G401 (cell line): ENCODE results near the gene APP. TPM values are rescaled to one million over a fixed set of nuclear protein-coding genes. Genes with fewer than 3 reads are reported as not detected.
"Not testable (repeated sequence)": the region's sequence is repeated elsewhere in the genome, so short reads cannot be mapped to it uniquely, and the experiment has no call there.

Experiments
- DNase-seq: peaks from one replicate; pipeline ENCODE4 v3.0.0-alpha.2; 2015; ENCODE audit warnings: low spot score
- in situ Hi-C: cut with HindIII; loops from 2 replicates; pipeline ENCODE4 v1.10.0; 2016; ENCODE audit warnings: low sequenced_read_pairs, mixed read lengths
- total RNA-seq: library from RNA; depleted of rRNA; stranded (reverse); fragments of >200 nt; shearing (Covaris generic); gene quantifications from 2 replicates; pipeline ENCODE4 v1.2.3, GENCODE V29; 2014

The APP gene
- total RNA-seq, 1 experiment from 2014 or later, result 254 TPM

DNA sequence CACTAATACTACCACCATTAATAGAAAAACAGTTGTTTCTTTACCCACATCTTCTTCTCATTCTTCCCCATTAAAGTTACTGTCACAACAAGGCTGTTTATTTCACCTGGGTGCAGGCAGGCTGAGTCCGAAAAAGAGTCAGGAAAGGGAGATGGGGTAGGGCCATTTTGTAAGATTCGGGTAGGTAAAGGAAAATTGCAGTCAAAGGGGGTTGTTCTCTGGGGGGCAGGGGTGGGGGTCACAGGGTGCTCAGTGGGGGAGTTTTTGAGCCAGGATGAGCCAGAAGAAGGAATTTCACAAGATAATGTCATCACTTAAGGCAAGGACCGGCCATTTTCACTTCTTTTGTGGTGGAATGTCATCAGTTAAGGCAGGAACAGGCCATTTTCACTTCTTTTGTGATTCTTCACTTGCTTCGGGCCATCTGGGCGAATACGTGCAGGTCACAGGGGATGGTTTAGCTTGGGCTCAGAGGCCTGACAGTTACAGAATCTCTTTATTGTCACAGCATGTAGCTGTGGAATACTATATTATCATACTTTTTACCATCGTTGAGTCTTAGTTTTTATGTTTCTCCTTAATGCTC lies 89.3 kb downstream of the APP start:
- DNase-seq, in situ Hi-C loops: not testable (repeated sequence)

DNA sequence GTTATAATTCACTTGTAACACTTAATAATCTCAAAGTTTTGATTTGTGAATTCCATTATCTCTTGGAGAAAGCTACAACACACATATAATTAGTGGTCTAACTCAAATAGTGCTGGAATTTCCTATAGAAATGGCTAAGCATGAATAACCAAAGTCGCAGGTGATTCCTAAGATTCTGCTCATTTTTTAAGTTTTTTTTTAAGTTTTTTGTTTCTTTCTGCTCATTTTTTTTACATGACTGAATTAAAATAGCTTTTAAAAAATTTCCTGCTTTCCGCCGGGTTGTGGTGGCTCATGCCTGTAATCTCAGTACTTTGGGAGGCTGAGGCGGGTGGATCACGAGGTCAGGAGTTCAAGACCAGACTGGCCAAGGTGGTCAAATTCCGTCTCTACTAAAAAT lies 90.4 kb downstream of the APP start:
- in situ Hi-C loops, result no loop called here
- no peak for DNase-seq

- in situ Hi-C loops, result no loop called here
- DNase-seq, result no peak
These were observed 91.2 kb downstream of the APP start for GRCh38 chr21:26079366-26079765.

- DNase-seq, result peak; percentile 87
- in situ Hi-C loops, result no loop called here
These were observed 93.0 kb downstream of the APP start for GRCh38 chr21:26077521-26077920.

- in situ Hi-C loops, result no loop called here
These were observed 97.6 kb downstream of the APP start for GRCh38 chr21:26072666-26073615.

DNA sequence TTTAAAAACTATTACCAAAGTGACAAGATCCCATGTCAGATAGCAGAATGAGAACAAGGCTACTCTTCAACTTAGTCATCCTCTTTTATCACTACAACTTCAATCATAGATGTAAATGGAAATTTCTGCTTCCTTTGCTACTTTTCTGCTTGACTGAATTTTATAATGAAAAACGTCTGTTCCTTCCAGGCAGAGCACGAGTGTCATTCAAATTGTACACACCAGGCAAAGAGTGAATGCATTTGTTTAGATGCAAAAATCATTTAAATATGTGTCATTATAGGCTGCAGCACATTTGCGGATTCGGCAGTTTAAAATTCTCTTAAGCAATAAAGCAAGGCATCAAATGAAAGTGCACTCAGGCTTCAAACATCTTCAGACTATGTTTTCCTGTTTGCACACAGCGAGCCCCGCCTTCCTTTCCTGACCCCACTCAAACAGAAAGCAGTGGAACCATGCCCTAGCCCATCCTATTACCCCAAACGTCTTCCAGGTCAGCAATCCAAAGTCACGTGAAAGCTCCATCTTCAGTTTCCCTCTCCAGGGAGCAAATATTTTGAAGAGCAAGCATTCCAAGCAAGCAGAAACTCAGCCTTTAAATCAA lies 99.6 kb downstream of the APP start:
- peak; percentile 56 for DNase-seq
- in situ Hi-C loops, result no loop called here

More at GRCh38 chr21:26072666-26073615, 97.6 kb downstream of the APP start:
- DNase-seq, result no peak

GRCh38 chr21:26070121-26070520 lies 100.4 kb downstream of the APP start:
- in situ Hi-C loops, result no loop called here
- no peak for DNase-seq

- no peak for DNase-seq
- in situ Hi-C loops, result no loop called here
These were observed 101.8 kb downstream of the APP start for GRCh38 chr21:26068776-26069175.

DNA sequence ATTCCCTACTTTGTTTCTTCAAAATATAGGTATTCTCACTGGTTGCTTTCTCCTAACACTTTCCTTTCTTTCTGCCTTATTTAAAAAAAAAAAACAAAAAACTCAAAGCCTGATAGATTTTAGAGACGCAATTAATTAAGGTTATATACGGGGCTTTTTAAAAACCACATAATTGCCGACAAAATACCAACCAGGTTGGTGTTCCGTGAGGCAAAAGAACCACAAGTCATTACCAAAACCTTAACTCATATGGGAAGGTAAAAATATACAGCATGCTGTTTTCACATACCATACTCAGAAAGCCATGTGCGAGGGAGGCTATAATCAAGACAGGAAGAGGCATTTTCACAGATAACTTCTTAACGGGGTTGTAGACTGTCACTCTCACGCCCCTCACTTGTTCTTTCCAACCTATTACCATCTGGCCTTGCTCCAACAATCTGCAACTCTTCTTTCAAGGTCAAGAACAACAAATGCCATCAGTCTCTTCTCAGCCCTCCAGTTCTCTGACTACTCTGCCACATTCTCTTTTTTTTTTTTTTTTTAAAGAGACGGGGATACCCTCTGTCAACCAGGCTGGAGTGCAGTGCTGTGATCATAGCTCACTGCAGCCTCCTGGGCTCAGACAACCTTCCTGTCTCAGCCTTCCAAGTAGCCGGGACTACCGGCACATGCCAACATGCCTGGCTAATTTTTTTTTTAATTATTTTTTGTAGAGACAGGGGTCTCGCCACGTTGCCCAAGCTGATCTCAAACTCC lies 102.6 kb downstream of the APP start:
- DNase-seq, result no peak

GRCh38 chr21:26064506-26064905 lies 106.1 kb downstream of the APP start:
- in situ Hi-C loops, result no loop called here
- no peak for DNase-seq

More for the DNA sequence above, 102.6 kb downstream of the APP start:
- in situ Hi-C loops, result no loop called here

- in situ Hi-C loops, result no loop called here
- peak; percentile 59 for DNase-seq
These were observed 109.1 kb downstream of the APP start for GRCh38 chr21:26061437-26061836.

- in situ Hi-C loops, result no loop called here
- DNase-seq, result no peak
These were observed 110.0 kb downstream of the APP start for GRCh38 chr21:26060335-26061115.

GRCh38 chr21:26057477-26058170 lies 112.9 kb downstream of the APP start:
- in situ Hi-C loops, result no loop called here
- peak; percentile 34 for DNase-seq

DNA sequence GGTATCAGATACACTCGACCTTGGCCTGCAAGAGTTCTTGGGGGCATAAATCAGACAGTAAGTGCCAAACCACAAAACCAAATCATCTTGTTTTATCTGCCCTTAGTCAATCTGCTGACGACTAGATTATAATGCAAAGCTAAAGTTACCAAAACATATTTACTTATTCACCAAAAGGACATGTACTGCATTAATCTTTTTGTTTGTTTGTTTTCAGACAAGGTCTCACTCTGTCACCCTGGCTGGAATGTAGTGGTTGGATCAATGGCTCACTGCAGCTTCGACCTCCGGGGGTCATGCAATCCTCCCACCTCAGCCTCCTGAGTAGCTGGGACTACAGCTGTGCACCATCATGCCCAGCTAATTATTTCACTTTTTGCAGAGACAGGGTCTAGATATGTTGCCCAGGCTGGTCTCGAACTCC lies 114.7 kb downstream of the APP start:
- in situ Hi-C loops, result no loop called here
- DNase-seq, result no peak

DNA sequence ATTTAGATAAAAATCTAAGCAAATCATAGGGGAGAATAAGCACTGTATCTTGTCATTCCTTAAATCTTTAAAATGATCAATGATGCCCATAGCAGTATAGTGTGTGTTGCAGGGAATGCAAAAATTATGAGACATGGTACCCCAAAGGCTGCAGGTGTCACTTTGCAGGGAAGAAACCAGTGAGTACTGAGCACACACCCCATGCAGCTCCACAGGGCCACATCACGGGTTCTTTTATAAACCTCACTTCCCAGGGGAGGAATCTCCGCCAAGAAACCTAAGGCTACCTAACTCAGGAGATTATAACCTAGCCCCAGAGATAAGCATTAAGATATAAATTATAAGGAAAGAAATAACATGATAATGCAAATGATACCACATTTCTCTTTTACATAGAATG lies 115.6 kb downstream of the APP start:
- DNase-seq, result no peak
- in situ Hi-C loops, result no loop called here

DNA sequence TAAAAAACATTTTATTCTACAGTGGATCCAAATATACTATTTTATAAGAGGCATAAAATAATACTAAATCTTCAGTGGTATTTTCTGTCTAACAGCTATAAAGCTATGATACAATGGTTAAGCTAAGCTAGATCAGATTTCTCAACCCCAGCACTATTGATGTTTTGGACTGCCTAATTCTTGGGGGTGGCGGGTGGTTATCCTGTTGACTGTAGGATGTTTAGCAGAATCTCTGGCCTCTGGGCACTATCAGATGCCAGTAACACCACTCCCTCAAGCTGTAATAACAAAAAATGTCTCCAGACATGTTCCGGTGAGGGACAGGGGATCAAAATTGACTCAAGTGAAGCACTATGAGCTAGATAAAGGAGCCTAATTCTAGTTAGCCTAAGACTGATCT lies 118.5 kb downstream of the APP start:
- in situ Hi-C loops, result no loop called here
- DNase-seq, result no peak

- no peak for DNase-seq
- in situ Hi-C loops, result no loop called here
These were observed 119.7 kb downstream of the APP start for GRCh38 chr21:26050857-26051256.

DNA sequence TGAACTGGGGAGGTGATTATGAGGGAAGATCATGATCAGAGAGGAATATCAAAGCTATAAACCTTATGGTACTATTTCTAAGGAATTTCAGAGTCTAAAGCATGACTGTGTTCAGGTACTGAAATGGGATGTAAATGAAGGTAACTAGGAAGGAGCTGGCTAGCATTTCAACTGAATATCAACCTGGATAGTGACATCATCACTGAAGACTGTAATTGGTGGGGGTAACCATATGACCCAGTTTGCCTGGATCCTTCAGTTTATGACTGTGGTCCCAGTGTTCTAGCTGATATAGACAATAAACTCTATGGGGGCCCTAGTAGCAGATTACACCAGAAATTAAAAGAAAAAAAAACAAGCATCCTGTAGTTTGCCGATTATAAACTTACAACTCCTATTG lies 120.8 kb downstream of the APP start:
- in situ Hi-C loops, result no loop called here
- no peak for DNase-seq
